Glutamatergic neuron (in vitro differentiated cells): ENCODE measurements around the gene MED14. TPM values are rescaled to one million over a fixed set of nuclear protein-coding genes. Genes with fewer than 3 reads are reported as not detected.

Experiments used
- DNase-seq: peaks from one replicate; pipeline ENCODE4 v3.0.0; 2022
- H3K27ac Mint-ChIP-seq: one replicate; pipeline ENCODE4 v1.8.0; 2020; ENCODE audit warnings: mild to moderate bottlenecking, mixed read lengths, inconsistent platforms; ENCODE audit not compliant: unreplicated experiment
- H3K27me3 Mint-ChIP-seq: one replicate; pipeline ENCODE4 v1.8.0; 2020; ENCODE audit warnings: mild to moderate bottlenecking, moderate library complexity, mixed read lengths, inconsistent platforms; ENCODE audit not compliant: unreplicated experiment
- H3K36me3 Mint-ChIP-seq: one replicate; pipeline ENCODE4 v1.8.0; 2020; ENCODE audit warnings: mild to moderate bottlenecking, mixed read lengths, inconsistent platforms; ENCODE audit not compliant: unreplicated experiment
- H3K4me1 Mint-ChIP-seq: one replicate; pipeline ENCODE4 v1.8.0; 2020; ENCODE audit warnings: mild to moderate bottlenecking, low read depth, mixed read lengths, inconsistent platforms; ENCODE audit not compliant: unreplicated experiment
- H3K4me3 Mint-ChIP-seq: one replicate; pipeline ENCODE4 v1.8.0; 2020; ENCODE audit warnings: mild to moderate bottlenecking, mixed read lengths, inconsistent platforms; ENCODE audit not compliant: unreplicated experiment
- H3K9me3 Mint-ChIP-seq: one replicate; pipeline ENCODE4 v1.8.0; 2020; ENCODE audit warnings: mild to moderate bottlenecking, moderate library complexity, mixed read lengths, inconsistent platforms; ENCODE audit not compliant: unreplicated experiment
- total RNA-seq: library from RNA; stranded (reverse); fragmentation: NEBNext Ultra II Directional; extraction: Animal tissue kit (Norgen Biotek cat#: 25700); gene quantifications from one replicate; pipeline ENCODE4 v1.2.1, GENCODE V29; 2021; ENCODE audit not compliant: unreplicated experiment
- TF ChIP-seq, protein P1 (sequence below): fragments of 200-600 bp; sonication (generic); IDR thresholded peaks from one replicate; pipeline ENCODE4 v1.5.0; 2021; ENCODE audit not compliant: partially characterized antibody, unreplicated experiment

Gene MED14
- total RNA-seq, 1 donor from 2014 or later = 59.8 TPM

DNA sequence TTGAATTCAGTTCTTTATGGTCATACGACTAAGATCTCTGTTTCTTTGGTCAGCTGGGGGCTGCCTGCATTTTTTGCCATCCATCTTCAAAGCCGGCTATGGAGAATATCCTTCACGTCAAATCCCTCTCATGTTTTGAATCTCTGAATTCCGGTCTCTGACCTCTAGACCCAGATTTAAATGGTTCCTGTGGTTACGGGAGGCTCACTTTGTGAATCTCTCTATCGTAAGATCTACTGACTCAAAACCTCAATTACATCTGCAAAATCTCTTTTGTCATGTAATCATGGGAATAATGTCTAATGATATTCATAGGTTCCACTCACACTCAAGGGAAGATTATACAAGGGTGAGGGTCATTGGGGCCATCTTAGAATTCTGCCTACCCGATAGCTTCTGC is 117.8 kb downstream of the MED14 start:
- no peak for DNase-seq
- H3K27ac Mint-ChIP-seq = no peak overlapping the region
- no peaks in the 10 kb centered on the region for H3K27me3 Mint-ChIP-seq
- peaks cover 1% of the 10 kb centered on the region for H3K9me3 Mint-ChIP-seq
- H3K4me1 Mint-ChIP-seq = peaks cover 7% of the 10 kb centered on the region
- TF ChIP-seq, protein P1, sequence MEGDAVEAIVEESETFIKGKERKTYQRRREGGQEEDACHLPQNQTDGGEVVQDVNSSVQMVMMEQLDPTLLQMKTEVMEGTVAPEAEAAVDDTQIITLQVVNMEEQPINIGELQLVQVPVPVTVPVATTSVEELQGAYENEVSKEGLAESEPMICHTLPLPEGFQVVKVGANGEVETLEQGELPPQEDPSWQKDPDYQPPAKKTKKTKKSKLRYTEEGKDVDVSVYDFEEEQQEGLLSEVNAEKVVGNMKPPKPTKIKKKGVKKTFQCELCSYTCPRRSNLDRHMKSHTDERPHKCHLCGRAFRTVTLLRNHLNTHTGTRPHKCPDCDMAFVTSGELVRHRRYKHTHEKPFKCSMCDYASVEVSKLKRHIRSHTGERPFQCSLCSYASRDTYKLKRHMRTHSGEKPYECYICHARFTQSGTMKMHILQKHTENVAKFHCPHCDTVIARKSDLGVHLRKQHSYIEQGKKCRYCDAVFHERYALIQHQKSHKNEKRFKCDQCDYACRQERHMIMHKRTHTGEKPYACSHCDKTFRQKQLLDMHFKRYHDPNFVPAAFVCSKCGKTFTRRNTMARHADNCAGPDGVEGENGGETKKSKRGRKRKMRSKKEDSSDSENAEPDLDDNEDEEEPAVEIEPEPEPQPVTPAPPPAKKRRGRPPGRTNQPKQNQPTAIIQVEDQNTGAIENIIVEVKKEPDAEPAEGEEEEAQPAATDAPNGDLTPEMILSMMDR = no peak
- no peaks in the 10 kb centered on the region for H3K36me3 Mint-ChIP-seq
- no peak overlapping the region for H3K4me3 Mint-ChIP-seq

- no peaks in the 10 kb centered on the region for H3K9me3 Mint-ChIP-seq
- DNase-seq = no peak
Measured at GRCh38 chrX:40615976-40616375, 119.4 kb downstream of the MED14 start.

GRCh38 chrX:40612511-40612910 is 122.8 kb downstream of the MED14 start:
- Mint-ChIP-seq H3K36me3 (no peaks in the 10 kb centered on the region), H3K4me3 (no peak overlapping the region)
- no peak for DNase-seq

More at GRCh38 chrX:40615976-40616375, 119.4 kb downstream of the MED14 start:
- H3K27ac Mint-ChIP-seq = no peak overlapping the region
- TF ChIP-seq, protein P1 = no peak
- H3K36me3 Mint-ChIP-seq = no peaks in the 10 kb centered on the region
- H3K4me1 Mint-ChIP-seq = no peaks in the 10 kb centered on the region
- H3K4me3 Mint-ChIP-seq = no peak overlapping the region
- no peaks in the 10 kb centered on the region for H3K27me3 Mint-ChIP-seq

GRCh38 chrX:40607381-40607780 is 128.0 kb downstream of the MED14 start:
- Mint-ChIP-seq H3K27me3 (no peaks in the 10 kb centered on the region), H3K27ac (no peak overlapping the region), H3K4me1 (no peaks in the 10 kb centered on the region), H3K9me3 (no peaks in the 10 kb centered on the region), H3K4me3 (no peak overlapping the region), H3K36me3 (no peaks in the 10 kb centered on the region)
- DNase-seq = no peak
- TF ChIP-seq, protein P1 = no peak

More at GRCh38 chrX:40612511-40612910, 122.8 kb downstream of the MED14 start:
- TF ChIP-seq, protein P1 = no peak
- Mint-ChIP-seq H3K27me3 (no peaks in the 10 kb centered on the region), H3K9me3 (no peaks in the 10 kb centered on the region), H3K4me1 (no peaks in the 10 kb centered on the region), H3K27ac (no peak overlapping the region)

DNA sequence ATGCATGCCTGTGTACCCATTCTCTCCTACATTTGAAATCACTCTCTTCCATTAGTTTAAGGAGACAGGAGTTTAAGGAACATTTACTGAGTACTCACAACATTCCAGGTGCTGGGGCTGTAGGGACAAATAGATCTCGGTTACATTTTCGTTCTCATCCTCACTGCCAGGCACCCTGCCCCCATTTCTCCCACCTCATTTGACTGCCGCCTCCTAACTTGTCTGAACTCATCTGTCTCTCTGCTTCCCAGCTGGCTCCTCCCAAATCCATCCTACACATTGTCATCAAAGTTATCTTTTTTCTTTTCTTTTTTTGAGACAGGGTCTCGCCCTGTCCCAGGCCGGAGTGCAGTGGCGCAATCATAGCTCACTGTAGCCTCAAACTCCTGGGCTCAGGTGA is 131.9 kb downstream of the MED14 start:
- no peak overlapping the region for H3K27ac Mint-ChIP-seq
- no peaks in the 10 kb centered on the region for H3K9me3 Mint-ChIP-seq
- H3K4me3 Mint-ChIP-seq = no peak overlapping the region
- H3K36me3 Mint-ChIP-seq = no peaks in the 10 kb centered on the region
- no peaks in the 10 kb centered on the region for H3K4me1 Mint-ChIP-seq
- H3K27me3 Mint-ChIP-seq = no peaks in the 10 kb centered on the region
- no peak for DNase-seq
- TF ChIP-seq, protein P1 = no peak

Other genes with a start within 250 kb of the MED14 start
- gene ATP6AP2, start 154.6 kb downstream of the MED14 start, total RNA-seq = 59.0 TPM
- gene MPC1L, start 112.1 kb downstream of the MED14 start, total RNA-seq = not detected
- gene CXorf38, start 88.0 kb downstream of the MED14 start, total RNA-seq = 7.8 TPM